Stimulated activated CD8-positive, alpha-beta memory T cell treated with anti-CD3 and anti-CD28 coated beads, Interleukin-4, amount 100 ng/mL, for 4 hours (primary cell): ENCODE measurements around the gene UBASH3B.

Experiments
- DNase-seq, 2 donors: peaks; one replicate each; pipeline ENCODE4 v3.0.0-alpha.2; 2020; ENCODE audit warnings: low read depth in 2 of 2, low spot score in 1 of 2

Gene UBASH3B

GRCh38 chr11:122673701-122674100, 18.2 kb downstream of the UBASH3B start:
- DNase-seq = no peak

- DNase-seq = no peak
Measured at GRCh38 chr11:122676638-122677037, 21.1 kb downstream of the UBASH3B start.

- no peak for DNase-seq
Measured at GRCh38 chr11:122677256-122677655, 21.7 kb downstream of the UBASH3B start.

GRCh38 chr11:122678406-122678805, 22.9 kb downstream of the UBASH3B start:
- DNase-seq = no peak

- no peak for DNase-seq
Measured at GRCh38 chr11:122679466-122679865, 23.9 kb downstream of the UBASH3B start.

GRCh38 chr11:122681070-122681469, 25.5 kb downstream of the UBASH3B start:
- no peak for DNase-seq

GRCh38 chr11:122681735-122682134, 26.2 kb downstream of the UBASH3B start:
- DNase-seq = no peak

GRCh38 chr11:122682464-122682863, 26.9 kb downstream of the UBASH3B start:
- no peak for DNase-seq

GRCh38 chr11:122685041-122685440, 29.5 kb downstream of the UBASH3B start:
- no peak for DNase-seq

- DNase-seq = no peak
Measured at GRCh38 chr11:122686111-122686510, 30.6 kb downstream of the UBASH3B start.

GRCh38 chr11:122690384-122690783, 34.9 kb downstream of the UBASH3B start:
- DNase-seq = no peak

GRCh38 chr11:122690801-122691548, 35.5 kb downstream of the UBASH3B start:
- DNase-seq = no peak

GRCh38 chr11:122691549-122692150, 36.1 kb downstream of the UBASH3B start:
- no peak for DNase-seq

GRCh38 chr11:122692444-122692843, 36.9 kb downstream of the UBASH3B start:
- no peak for DNase-seq

GRCh38 chr11:122695076-122695615, 39.6 kb downstream of the UBASH3B start:
- DNase-seq = no peak

GRCh38 chr11:122696662-122697061, 41.1 kb downstream of the UBASH3B start:
- peak; percentile 27 to 50 for DNase-seq

- no peak for DNase-seq
Measured at GRCh38 chr11:122697636-122698167, 42.2 kb downstream of the UBASH3B start.

GRCh38 chr11:122698392-122698791, 42.9 kb downstream of the UBASH3B start:
- no peak for DNase-seq

GRCh38 chr11:122700666-122701065, 45.1 kb downstream of the UBASH3B start:
- no peak for DNase-seq

GRCh38 chr11:122701143-122701542, 45.6 kb downstream of the UBASH3B start:
- no peak for DNase-seq

- no peak for DNase-seq
Measured at GRCh38 chr11:122703541-122704272, 48.2 kb downstream of the UBASH3B start.

- no peak for DNase-seq
Measured at GRCh38 chr11:122705396-122705795, 49.9 kb downstream of the UBASH3B start.
